Astrocyte (in vitro differentiated cells and primary cell): ENCODE measurements around the gene TBXAS1. TPM values are rescaled to one million over a fixed set of nuclear protein-coding genes. Genes with fewer than 3 reads are reported as not detected.

Source experiments
- DNase-seq: peaks from one replicate; pipeline ENCODE4 v3.0.0-alpha.2; 2010; ENCODE audit warnings: low read depth
- FAIRE-seq: peaks from 2 replicates; lab custom pipeline; 2011; peaks lifted over from hg19 to GRCh38; lab: Jason Lieb, UNC
- H2AFZ ChIP-seq: 2 replicates; pipeline ENCODE4 v1.6.0; 2012; ENCODE audit warnings: low read depth, low read length, inconsistent platforms
- H3K27ac ChIP-seq: 2 replicates; pipeline ENCODE4 v1.5.1; 2011; ENCODE audit warnings: low read depth, low read length, inconsistent platforms
- H3K27me3 ChIP-seq: 2 replicates; pipeline ENCODE4 v1.6.0; 2011; ENCODE audit warnings: low read length, inconsistent platforms; ENCODE audit not compliant: insufficient read depth
- H3K36me3 ChIP-seq: 2 replicates; pipeline ENCODE4 v1.5.1; 2011; ENCODE audit warnings: low read length, inconsistent platforms; ENCODE audit not compliant: insufficient read depth
- H3K4me1 ChIP-seq: 2 replicates; pipeline ENCODE4 v1.5.1; 2011; ENCODE audit warnings: low read length, inconsistent platforms; ENCODE audit not compliant: insufficient read depth
- H3K4me2 ChIP-seq: 2 replicates; pipeline ENCODE4 v1.6.0; 2012; ENCODE audit warnings: low read length, inconsistent platforms
- H3K4me3 ChIP-seq: 2 replicates; pipeline ENCODE4 v1.5.1; 2011; ENCODE audit warnings: low read depth, mild to moderate bottlenecking, low read length, inconsistent platforms; ENCODE audit not compliant: insufficient read depth
- H3K79me2 ChIP-seq: 2 replicates; pipeline ENCODE4 v1.6.0; 2012; ENCODE audit warnings: mild to moderate bottlenecking, low read length, inconsistent platforms; ENCODE audit not compliant: insufficient read depth
- H3K9ac ChIP-seq: 2 replicates; pipeline ENCODE4 v1.6.0; 2012; ENCODE audit warnings: mild to moderate bottlenecking, low read length, inconsistent platforms
- H3K9me3 ChIP-seq: 2 replicates; pipeline ENCODE4 v1.5.1; 2012; ENCODE audit warnings: low read depth, mild to moderate bottlenecking, low read length, inconsistent platforms; ENCODE audit not compliant: insufficient read depth
- H4K20me1 ChIP-seq: 2 replicates; pipeline ENCODE4 v1.6.0; 2012; ENCODE audit warnings: low read length, inconsistent platforms; ENCODE audit not compliant: insufficient read depth
- H3K27ac Mint-ChIP-seq: one replicate; pipeline ENCODE4 v1.8.0; 2021; ENCODE audit warnings: mild to moderate bottlenecking, mixed read lengths; ENCODE audit not compliant: unreplicated experiment
- H3K27me3 Mint-ChIP-seq: one replicate; pipeline ENCODE4 v1.8.0; 2021; ENCODE audit warnings: low read depth, mixed read lengths; ENCODE audit not compliant: unreplicated experiment
- H3K36me3 Mint-ChIP-seq: one replicate; pipeline ENCODE4 v1.8.0; 2021; ENCODE audit warnings: low read depth, mixed read lengths; ENCODE audit not compliant: unreplicated experiment
- H3K4me1 Mint-ChIP-seq: one replicate; pipeline ENCODE4 v1.8.0; 2021; ENCODE audit warnings: low read depth, mixed read lengths; ENCODE audit not compliant: unreplicated experiment
- H3K4me3 Mint-ChIP-seq: one replicate; pipeline ENCODE4 v1.8.0; 2021; ENCODE audit warnings: mild to moderate bottlenecking, moderate library complexity, mixed read lengths; ENCODE audit not compliant: unreplicated experiment
- H3K9me3 Mint-ChIP-seq: one replicate; pipeline ENCODE4 v1.8.0; 2021; ENCODE audit warnings: mild to moderate bottlenecking, mixed read lengths; ENCODE audit not compliant: unreplicated experiment
- CTCF ChIP-seq: IDR thresholded peaks from 2 replicates; pipeline ENCODE4 v1.5.1; 2011; ENCODE audit warnings: low read depth, mild to moderate bottlenecking, inconsistent platforms, low read length, moderate library complexity; ENCODE audit not compliant: insufficient read depth
- EZH2 ChIP-seq: IDR thresholded peaks from 2 replicates; pipeline ENCODE4 v1.6.1; 2012; ENCODE audit warnings: mild to moderate bottlenecking, low read length, inconsistent platforms; ENCODE audit not compliant: insufficient read depth
- total RNA-seq: library from RNA; stranded (reverse); gene quantifications from 2 replicates; pipeline ENCODE4 v1.2.1, GENCODE V29; 2021

Gene TBXAS1
- total RNA-seq, 1 donor from 2014 or later: 1.1 TPM

GRCh38 chr7:139965942-139966628, 137.0 kb downstream of the TBXAS1 start:
- no peak for FAIRE-seq
- Histone ChIP-seq H2AFZ (no peak overlapping the region), H4K20me1 (no peaks in the 10 kb centered on the region), H3K4me1 (no peaks in the 10 kb centered on the region), H3K4me3 (no peak overlapping the region), H3K36me3 (no peaks in the 10 kb centered on the region), H3K27me3 (peaks cover 8% of the 10 kb centered on the region), H3K79me2 (no peaks in the 10 kb centered on the region), H3K9me3 (no peaks in the 10 kb centered on the region), H3K4me2 (no peak overlapping the region), H3K9ac (no peak overlapping the region), H3K27ac (no peak overlapping the region)
- no peak overlapping the region for H3K4me3 Mint-ChIP-seq
- no peaks in the 10 kb centered on the region for H3K4me1 Mint-ChIP-seq
- DNase-seq: no peak
- no peak for TF ChIP-seq EZH2
- no peak for TF ChIP-seq CTCF
- H3K36me3 Mint-ChIP-seq: no peaks in the 10 kb centered on the region
- H3K27me3 Mint-ChIP-seq: peaks cover 33% of the 10 kb centered on the region
- H3K27ac Mint-ChIP-seq: no peak overlapping the region
- H3K9me3 Mint-ChIP-seq: peaks cover 7% of the 10 kb centered on the region

GRCh38 chr7:139966949-139967348, 137.9 kb downstream of the TBXAS1 start:
- TF ChIP-seq EZH2 (no peak), CTCF (no peak)
- no peak for DNase-seq
- Histone ChIP-seq H3K36me3 (no peaks in the 10 kb centered on the region), H3K27ac (no peak overlapping the region), H3K4me2 (no peak overlapping the region), H3K9ac (no peak overlapping the region), H3K9me3 (no peaks in the 10 kb centered on the region), H3K4me3 (no peak overlapping the region), H3K27me3 (peaks cover 8% of the 10 kb centered on the region), H3K79me2 (no peaks in the 10 kb centered on the region), H2AFZ (no peak overlapping the region), H3K4me1 (no peaks in the 10 kb centered on the region), H4K20me1 (no peaks in the 10 kb centered on the region)
- no peak for FAIRE-seq
- Mint-ChIP-seq H3K9me3 (peaks cover 7% of the 10 kb centered on the region), H3K27ac (no peak overlapping the region), H3K36me3 (no peaks in the 10 kb centered on the region), H3K4me1 (no peaks in the 10 kb centered on the region), H3K27me3 (peaks cover 33% of the 10 kb centered on the region), H3K4me3 (no peak overlapping the region)

GRCh38 chr7:139968931-139969330, 139.9 kb downstream of the TBXAS1 start:
- H3K4me3 Mint-ChIP-seq: no peak overlapping the region
- H3K4me1 Mint-ChIP-seq: no peaks in the 10 kb centered on the region
- TF ChIP-seq CTCF: no peak
- no peak for TF ChIP-seq EZH2
- Histone ChIP-seq H3K27ac (no peak overlapping the region), H3K79me2 (no peaks in the 10 kb centered on the region), H3K4me1 (no peaks in the 10 kb centered on the region), H3K27me3 (peaks cover 14% of the 10 kb centered on the region), H3K9ac (no peak overlapping the region), H3K4me2 (no peak overlapping the region), H2AFZ (no peak overlapping the region), H3K4me3 (no peak overlapping the region), H4K20me1 (no peaks in the 10 kb centered on the region), H3K9me3 (no peaks in the 10 kb centered on the region), H3K36me3 (no peaks in the 10 kb centered on the region)
- FAIRE-seq: no peak
- H3K36me3 Mint-ChIP-seq: no peaks in the 10 kb centered on the region
- H3K27me3 Mint-ChIP-seq: peaks cover 29% of the 10 kb centered on the region
- H3K9me3 Mint-ChIP-seq: peaks cover 5% of the 10 kb centered on the region
- no peak for DNase-seq
- H3K27ac Mint-ChIP-seq: no peak overlapping the region
